NCI-H345 (cell line): ENCODE results near the gene RAB3GAP1.
"Not testable (repeated sequence)": the region's sequence is repeated elsewhere in the genome, so short reads cannot be mapped to it uniquely, and the experiment has no call there.

Experiments used
- DNase-seq: peaks from one replicate; lab custom pipeline; 2025; lab: John Stamatoyannopoulos, UW

Gene RAB3GAP1

DNA sequence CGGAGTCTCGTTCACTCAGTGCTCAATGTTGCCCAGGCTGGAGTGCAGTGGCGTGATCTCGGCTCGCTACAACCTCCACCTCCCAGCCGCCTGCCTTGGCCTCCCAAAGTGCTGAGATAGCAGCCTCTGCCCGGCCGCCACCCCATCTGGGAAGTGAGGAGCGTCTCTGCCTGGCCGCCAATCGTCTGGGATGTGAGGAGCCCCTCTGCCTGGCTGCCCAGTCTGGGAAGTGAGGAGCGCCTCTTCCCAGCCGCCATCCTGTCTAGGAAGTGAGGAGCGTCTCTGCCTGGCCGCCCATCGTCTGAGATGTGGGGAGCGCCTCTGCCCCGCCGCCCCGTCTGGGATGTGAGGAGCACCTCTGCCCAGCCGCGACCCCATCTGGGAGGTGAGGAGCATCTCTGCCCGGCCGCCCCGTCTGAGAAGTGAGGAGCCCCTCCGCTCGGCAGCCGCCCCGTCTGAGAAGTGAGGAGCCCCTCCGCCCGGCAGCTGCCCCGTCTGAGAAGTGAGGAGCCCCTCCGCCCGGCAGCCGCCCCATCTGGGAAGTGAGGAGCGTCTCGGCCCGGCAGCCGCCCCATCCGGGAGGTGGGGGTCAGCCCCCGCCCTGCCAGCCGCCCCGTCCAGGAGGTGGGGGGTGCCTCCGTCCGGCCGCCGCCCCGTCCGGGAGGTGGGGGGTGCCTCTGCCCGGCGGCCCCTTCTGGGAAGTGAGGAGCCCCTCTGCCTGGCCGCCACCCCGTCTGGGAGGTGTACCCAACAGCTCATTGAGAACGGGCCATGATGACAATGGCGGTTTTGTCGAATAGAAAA lies 53.6 kb downstream of the RAB3GAP1 start:
- DNase-seq, result not testable (repeated sequence)

DNA sequence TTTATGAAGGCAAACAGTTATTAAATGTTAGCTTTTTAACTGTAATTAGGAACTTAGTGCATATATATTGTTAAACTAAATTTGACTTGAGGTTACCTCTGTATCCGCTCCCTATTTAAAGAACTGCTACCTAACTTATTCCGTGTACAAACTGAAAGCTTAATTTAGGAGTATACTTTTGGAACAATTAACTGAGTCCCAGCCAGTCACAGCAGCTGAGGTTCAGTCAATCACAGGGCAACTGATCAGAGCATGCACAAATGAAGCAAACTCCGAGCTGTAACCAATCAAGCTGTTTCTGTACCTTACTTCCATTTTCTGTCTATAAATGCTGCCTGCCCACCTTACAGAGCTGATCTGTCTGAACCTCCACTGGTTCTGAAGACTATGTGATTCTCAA lies 61.2 kb downstream of the RAB3GAP1 start:
- DNase-seq, result no peak

DNA sequence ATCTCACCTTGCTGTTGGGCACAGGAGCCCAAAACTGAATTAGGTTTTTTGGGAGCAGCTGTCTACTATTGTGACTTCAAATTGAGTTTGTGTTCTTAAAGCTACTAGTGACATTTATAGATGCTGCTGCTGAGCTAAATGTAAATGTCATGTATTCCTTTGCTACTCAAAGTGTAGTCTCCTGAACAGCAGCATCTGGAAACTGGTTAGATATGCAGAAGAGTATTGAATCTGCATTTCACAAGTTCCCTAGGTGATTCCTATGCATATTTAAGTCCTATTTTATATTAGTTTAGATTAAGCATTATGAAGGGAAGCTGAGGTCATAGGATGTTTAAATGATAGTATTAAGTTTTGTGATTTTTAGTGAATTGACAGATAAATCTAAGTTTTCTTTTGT lies 67.5 kb downstream of the RAB3GAP1 start:
- DNase-seq, result no peak

DNA sequence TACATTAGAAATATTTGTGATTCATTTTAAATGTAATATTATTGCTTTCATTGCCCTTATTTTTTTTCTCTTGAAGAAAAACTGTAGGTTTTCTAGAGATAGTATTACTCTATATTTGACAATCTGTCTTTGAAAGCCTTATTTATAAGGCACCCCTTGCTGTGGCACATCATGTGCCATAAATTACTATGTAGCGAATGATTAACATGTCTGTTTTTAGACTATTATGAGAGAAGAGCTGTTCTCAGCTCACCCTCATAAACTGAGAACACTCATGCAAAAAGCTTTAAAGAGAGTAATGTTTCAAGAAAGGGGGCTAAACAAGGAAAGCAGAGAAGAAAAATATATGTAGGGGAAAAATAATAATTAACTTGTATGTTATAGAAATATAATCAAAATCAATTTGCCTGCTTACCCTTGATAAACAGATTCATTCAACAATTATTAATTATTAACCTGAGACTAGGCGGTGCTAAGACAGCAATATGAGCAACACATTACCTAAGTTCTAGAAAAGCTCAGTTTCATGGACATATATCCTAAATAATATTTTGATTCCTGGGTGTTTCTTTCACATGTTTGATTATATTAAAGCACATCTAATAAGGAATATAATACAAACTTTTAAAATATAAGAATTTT lies 69.0 kb downstream of the RAB3GAP1 start:
- DNase-seq, result no peak

DNA sequence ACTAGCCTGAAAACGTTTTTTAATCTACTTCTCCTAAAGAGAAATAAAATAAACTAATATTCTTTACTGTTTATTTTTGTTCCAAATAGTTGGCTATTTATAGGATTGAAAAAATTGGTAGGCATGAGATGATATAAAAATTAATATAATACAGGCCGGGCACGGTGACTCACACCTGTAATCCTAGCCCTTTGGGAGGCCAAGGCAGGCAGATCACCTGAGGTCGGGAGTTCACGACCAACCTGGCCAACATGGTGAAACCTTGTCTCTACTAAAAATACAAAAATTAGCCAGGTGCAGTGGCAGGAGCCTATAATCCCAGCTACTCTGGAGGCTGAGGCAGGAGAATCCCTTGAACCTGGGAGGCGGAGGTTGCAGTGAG lies 69.6 kb downstream of the RAB3GAP1 start:
- not testable (repeated sequence) for DNase-seq

DNA sequence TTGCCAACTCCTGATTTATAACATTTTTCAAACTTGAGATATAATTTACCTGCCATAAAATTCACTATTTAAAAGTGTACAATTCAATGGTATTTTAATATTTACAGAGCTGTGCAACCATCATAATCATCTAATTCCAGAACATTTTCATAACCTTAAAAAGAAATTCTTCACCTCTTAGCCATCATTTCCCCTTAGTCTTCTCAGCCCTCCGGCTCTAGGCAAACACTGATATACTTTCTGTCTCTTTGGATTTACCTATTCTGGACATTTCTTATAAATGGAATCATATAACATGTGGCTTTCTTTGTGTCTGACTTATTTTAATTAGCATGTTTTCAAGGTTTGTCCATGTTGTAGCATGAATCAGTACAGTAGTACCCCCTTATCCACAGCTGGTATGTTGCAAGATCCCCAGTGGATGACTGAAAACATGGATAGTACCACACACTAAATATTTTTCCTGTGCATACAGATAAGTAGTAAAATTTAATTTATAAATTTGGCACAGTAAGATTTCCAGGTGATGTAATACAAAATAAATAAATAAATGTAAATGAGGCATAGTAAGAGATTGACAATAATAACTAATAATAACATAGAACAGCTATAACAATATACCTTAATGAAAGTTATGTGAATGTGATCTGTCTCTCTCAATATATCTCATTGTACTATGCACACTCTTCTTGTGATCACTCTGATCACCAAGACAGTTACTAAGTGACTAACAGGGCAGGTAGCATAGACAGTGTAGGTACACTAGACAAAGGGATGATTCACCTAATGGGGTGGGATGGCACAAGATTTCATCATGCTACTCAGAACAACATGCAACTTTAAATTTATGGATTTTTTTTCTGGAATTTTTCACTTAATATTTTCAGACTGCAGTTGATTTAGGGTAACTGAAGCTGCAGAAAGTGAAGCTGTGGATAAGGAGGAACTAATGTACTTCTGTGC lies 73.1 kb downstream of the RAB3GAP1 start:
- no peak for DNase-seq

DNA sequence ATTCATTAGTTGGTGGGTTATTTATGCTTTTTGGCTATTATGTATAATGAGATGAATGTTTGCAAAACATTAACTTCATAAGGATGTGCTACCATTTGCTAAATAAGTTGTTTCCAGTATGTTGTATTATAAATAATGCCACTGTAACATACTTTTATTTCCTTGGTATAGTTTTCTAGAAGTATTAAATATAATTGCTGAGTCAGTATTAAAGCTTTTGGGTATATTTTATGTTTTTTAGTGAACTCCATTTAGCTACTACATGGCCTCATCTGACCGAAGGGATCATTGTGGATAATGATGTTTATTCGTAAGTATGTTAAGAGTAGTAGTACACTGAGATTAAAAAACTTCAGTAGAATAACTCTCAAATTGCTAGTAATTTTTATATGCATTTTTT lies 73.8 kb downstream of the RAB3GAP1 start:
- DNase-seq, result no peak

DNA sequence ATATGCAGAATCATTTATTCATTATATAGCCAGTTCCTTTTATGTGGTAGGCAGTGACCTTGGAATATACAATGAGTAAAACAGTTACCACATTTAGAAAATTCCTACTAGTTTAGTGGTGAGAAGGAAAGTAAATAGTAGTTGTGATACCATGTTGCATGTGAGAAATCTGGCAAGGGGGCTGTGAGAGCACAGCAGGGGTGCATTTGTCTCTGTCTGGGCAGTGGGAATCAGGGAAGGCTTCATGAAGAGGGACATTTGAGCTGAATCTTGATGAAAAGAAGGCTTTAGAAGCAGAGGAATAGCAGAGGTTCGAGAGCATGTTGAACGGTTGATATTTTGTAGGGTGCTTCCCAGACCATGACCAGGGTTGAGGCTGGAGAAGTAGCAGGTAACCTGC lies 78.7 kb downstream of the RAB3GAP1 start:
- no peak for DNase-seq

DNA sequence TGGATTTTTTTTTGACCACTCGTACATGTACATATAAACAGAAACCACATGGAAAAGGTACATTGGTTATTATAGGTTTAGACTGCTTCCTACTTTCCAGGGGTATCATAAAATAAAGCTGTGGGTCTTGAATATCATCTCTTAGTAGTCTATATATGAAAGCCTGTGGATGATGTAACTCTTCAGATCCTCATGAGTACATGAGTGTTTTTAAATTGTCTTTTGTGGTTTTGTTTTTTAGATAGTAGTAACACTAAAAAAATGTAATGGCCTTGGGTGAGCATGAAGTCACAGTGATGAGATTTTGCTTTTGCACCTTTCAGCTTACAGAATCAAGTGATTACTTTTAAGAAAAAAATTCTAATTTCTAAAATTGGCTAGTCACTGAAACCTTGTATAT lies 80.2 kb downstream of the RAB3GAP1 start:
- no peak for DNase-seq

DNA sequence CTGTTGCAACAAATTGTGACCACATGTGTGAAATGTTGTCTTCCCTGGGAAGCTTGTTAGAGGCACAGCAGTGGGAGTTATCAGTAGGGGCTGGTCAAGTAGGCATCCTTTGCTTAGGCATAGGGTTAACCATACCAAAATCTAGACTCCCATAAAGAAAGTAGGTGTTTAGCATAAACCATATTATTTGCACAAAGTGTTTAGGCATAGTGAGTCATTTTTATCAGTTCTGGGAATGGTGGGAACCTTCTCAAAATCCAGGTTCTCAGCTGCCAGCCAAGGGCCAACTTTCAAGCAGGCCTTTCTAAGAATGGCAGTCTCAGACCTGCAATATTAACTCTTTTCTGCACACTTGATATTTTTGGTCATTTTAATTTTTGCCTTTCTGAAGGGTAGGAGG lies 88.5 kb downstream of the RAB3GAP1 start:
- DNase-seq, result no peak

DNA sequence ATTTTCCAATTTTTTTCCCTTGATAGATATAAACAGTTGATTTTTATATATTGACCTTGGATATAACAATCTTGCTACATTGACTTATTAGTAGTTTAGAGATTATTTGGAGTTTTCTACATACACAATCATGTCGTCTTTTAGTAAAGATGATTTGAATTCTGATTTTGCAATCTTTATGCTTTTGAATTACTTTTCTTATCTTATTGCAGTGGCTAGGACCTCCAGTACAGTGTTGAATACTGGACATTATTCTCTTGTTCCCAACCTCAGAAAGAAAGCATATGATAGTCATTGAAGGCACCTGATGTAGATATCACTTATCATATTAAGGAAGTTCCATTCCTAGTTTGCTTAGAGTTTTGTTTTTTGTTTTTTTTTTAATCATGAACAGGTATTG lies 90.2 kb downstream of the RAB3GAP1 start:
- DNase-seq, result no peak

DNA sequence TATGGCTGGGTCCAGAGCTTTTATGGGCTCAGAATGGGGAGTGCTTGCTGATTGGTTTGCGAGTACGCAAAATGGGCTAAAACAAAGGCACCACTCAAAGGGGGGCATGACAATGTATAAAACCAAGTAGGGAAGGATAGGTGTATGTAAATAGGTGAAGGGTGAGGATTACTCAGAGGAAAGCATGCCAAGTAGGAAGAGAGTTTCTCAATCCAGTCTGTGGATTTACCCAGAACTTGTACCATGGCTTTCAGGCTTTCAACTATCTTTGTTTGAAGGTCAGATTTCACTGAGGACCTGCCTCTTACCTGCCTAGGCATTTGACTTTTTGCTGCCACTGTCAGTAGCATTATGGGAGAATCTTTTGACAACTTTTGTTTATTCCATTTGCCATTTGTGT lies 92.3 kb downstream of the RAB3GAP1 start:
- no peak for DNase-seq

DNA sequence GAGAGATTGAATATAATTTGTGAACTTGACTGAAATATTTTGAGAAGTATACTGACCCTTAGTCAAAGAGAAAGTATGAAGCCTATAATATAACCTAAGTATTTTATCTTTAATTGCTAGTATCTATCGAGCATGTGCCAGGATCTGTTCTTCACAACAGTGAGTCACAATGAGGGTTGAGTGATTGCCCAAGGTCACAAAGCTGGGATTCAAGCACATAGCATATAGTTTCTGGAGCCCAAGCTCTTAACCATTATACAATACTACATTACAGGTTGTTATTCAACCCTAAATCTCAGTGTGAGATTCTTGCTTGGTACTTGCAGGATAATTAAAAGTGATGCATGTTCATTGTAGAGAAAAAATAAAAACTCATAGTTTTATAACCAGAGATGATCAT lies 97.2 kb downstream of the RAB3GAP1 start:
- no peak for DNase-seq

DNA sequence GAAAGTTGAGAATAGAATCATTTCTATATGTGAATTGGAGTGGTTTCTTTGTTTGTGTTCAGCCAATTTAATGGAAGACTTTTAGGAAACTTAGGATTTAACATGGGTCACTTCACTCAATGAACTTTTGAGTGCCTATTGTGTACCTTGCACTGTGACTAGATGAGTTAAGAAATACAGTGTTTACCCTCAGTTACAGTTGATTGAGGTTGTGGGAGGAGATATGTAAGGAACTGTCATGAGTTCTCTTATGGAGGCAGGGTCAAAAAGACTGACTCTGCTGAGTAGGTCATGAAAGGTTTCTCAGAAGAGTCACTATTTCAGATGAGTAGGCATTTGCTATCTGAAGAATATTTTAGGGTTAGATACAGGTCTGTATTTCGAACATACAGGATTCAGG lies 98.6 kb downstream of the RAB3GAP1 start:
- DNase-seq, result no peak

DNA sequence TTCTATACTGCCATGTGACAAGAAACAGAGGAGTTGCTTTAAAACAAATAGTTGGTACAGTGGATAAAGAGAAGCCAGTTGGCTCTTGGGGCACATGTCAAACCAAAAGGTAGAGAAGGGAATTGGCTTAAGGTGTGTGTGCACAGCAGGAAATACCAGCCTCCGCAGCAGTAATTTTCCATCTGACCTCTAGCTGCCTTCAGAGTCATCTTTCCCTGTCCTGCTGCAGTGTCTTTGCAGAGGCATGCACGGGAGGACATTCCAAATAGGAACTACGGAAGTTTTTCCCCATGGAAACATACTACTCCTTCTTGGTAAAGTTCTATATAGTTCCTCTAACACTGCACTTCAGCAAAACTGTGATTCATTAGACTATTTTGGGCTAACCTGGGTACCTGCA lies 99.5 kb downstream of the RAB3GAP1 start:
- no peak for DNase-seq

DNA sequence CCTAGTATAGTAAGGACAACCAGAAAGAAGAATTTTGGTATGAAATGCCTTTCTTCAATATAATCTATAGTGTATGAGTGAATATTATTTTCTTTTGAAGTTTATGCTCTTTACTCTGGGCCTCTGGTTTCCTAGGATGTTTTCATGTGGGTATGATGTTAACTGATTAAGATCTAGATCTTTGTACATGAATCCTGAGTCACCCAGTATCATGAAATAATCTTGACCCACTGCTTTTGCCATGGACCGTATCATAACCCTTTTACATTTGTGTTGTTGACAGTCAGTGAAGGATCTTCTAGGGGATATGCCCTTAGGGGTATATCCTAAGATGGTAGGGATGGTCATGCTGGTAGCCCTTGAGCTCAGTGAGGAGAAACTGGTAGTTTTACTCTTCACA lies 100.3 kb downstream of the RAB3GAP1 start:
- DNase-seq, result no peak

DNA sequence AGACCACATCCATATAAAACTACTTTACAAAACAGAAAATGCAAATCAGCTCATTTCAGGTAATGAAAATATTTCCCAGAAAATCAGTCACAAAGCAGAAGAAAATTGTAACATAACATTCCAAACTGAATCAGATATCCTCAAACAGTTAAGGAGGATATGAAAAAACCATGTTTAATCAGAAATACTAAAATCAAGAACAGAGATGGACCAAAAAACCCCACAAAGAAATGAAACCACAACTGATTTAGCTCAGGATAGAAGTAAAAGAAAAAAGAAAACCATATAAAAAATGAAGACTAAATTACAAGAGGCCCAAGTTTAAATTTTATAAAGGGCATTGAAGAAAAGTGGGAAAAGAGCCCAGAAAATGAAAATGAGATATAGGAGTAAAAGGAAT lies 102.9 kb downstream of the RAB3GAP1 start:
- no peak for DNase-seq

DNA sequence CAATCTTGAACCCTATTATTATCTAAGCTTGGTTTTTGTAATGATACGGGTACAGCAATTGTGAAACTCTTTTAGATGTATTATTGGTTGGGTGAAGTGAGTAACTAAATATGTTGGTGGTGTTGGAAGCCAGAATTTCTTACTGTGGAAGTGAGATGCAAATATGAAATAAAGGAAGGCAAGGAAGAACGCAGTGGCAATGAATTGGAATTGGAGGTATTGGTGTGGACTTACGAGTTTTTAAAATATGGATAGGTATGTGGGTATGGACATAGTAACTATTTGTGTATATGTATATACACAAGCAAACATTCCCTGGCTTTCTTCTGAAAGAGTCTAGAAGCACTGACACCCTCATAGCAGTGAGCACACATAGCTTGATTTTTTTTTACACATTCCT lies 105.8 kb downstream of the RAB3GAP1 start:
- DNase-seq, result no peak

DNA sequence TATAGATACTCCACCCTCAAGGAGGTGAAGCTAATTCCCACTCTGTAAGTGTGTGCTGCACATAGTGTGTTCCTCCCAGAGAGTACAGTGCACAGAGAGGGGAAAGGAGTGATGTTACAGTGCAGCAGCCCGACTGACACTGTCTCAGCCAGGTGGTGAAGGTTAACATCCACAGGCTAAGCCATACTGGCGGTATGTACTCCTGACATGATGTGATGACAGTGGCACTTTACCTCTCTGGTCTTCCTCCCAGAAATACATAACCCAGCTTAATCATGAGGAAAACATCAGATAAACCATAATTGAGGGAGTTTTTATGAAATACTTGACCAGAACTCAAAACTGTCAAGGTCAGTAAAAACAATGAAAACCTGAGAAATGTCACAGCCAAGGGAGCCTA lies 107.1 kb downstream of the RAB3GAP1 start:
- DNase-seq, result no peak

DNA sequence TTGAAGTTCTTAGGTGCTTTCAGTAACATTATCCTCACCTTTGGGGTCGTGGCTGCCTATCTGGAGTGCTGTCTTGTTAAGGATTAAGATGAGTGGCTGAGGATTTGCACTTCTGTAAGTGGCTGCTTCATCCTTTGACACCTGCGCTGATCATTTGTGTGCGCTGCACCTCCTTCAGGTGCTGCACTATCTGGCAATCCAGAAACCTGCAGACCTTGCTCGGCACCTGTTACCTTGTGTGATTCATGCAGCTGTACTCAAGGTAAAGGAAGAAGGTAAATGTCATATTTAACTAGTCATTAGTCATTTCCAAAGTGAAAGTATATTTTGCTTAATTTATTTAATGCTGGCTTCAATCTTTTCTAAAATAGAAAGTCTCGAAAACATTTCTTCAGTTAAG lies 110.3 kb downstream of the RAB3GAP1 start:
- DNase-seq, result no peak

DNA sequence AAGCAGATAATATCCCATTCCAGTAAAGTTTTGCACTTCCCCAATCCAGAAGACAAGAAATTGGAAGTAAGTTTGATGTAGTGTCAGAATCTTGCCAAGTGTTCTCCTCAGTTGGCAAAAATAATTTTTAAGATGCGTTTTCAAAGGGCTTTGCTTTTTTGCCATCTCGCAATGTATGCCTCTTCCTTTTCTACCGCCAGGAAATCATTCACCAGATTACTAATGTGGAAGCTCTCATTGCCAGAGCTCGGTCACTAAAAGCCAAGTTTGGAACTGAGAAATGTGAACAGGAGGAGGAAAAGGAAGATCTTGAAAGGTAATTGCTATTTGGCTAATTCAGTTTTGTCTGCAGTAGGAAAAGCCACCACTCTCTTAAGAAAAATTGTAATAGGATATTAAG lies 110.7 kb downstream of the RAB3GAP1 start:
- no peak for DNase-seq

DNA sequence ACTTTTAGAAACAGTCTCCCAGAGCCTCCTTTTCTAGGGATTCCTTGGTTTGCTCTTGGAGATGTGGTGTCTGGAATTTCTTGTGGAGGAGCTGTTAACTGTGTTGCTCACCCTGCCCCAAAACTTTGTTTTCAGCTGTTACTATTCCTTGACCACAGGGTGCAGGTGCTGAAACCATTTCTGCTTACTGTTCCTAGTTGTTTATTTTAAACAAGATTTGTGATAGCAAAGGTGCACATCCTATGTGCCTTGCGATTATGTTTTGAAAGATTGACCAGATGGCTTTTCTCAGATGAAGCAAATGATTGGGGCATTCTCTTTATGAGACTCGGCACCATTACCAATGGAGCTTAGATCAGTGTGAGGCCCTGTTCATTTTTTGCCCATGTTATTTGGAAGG lies 111.2 kb downstream of the RAB3GAP1 start:
- DNase-seq, result no peak

DNA sequence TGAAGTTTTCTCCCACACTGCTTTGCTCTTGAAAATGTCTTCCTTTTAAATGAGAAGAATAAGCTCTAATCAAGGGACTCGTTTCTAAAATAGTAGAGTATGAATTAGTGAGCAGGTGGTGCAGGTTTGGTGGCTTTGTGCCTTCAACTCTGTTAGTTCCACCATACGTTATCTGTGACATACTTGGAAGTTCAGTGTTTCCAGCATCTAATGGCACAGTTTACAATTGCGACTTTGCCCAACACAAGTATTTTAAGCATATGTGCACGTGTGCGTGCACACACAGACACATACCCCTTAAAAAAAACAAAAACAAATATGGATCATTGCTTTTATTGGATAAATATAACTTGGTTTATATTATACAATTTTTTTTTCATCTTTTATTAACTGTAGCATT lies 111.8 kb downstream of the RAB3GAP1 start:
- DNase-seq, result no peak
